OCI-LY3 (cell line): ENCODE results near the gene DCC.

Experiments
- EZH2phosphoT487 ChIP-seq: fragments of 200-600 bp; shearing (Covaris generic); IDR thresholded peaks from 2 replicates; pipeline ENCODE4 v1.6.1; 2018; ENCODE audit warnings: antibody characterized with exemption, mixed run types, low read depth
- TF ChIP-seq, protein P1 (sequence below): fragments of 200-600, 300-600 bp; sonication (generic); IDR thresholded peaks from 2 replicates; pipeline ENCODE4 v1.5.1; 2014; ENCODE audit warnings: antibody characterized with exemption, low read length, low read depth

DNA sequence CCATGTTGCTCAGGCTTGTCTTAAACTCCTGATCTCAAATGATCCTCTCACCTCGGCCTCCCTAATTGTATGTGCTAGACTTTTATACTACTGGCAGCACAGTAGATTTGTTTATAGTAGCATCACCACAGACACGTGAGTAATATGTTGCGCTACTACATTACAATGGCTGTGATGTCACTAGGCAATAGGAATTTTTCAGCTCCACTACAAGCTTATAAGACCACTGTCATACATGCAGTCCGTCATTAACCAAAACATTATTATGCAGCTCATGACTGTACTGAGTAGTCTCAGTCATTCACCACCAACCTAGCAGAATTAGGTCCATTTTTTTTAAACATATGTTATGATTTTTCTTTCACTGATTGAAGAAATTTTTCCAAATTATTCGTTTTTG is 398.9 kb downstream of the DCC start:
- TF ChIP-seq, protein P1, sequence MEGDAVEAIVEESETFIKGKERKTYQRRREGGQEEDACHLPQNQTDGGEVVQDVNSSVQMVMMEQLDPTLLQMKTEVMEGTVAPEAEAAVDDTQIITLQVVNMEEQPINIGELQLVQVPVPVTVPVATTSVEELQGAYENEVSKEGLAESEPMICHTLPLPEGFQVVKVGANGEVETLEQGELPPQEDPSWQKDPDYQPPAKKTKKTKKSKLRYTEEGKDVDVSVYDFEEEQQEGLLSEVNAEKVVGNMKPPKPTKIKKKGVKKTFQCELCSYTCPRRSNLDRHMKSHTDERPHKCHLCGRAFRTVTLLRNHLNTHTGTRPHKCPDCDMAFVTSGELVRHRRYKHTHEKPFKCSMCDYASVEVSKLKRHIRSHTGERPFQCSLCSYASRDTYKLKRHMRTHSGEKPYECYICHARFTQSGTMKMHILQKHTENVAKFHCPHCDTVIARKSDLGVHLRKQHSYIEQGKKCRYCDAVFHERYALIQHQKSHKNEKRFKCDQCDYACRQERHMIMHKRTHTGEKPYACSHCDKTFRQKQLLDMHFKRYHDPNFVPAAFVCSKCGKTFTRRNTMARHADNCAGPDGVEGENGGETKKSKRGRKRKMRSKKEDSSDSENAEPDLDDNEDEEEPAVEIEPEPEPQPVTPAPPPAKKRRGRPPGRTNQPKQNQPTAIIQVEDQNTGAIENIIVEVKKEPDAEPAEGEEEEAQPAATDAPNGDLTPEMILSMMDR: no peak
- TF ChIP-seq EZH2phosphoT487: no peak
